Measurements from ENCODE around the gene NCR3LG1.

The NCR3LG1 gene

DNA sequence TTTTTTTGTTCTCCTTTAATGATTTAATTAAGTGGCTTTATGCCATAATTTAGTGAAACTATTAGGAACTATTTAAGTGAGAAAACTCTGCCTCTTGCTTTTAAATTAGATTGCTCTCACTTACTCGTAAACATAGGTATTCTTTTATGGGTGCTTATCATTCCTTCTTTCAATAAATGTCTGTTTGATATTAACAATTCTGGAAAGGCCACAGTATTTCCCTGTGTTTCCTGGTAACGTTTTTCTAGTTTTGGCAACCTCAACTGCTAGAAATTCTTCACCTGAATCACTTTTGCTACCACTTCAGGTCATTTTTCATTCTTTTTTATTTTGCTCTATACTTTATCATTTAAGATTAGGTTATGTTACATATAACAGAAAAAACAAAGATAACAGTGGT, 19.9 kb upstream of the NCR3LG1 start:
- H3K4me1 ChIP-seq (ENCODE audit: control insufficient read depth in 1 of 2, insufficient read depth in 1 of 2, low read depth in 1 of 2, low read length in 1 of 2): no peaks in the 10 kb centered on the region

DNA sequence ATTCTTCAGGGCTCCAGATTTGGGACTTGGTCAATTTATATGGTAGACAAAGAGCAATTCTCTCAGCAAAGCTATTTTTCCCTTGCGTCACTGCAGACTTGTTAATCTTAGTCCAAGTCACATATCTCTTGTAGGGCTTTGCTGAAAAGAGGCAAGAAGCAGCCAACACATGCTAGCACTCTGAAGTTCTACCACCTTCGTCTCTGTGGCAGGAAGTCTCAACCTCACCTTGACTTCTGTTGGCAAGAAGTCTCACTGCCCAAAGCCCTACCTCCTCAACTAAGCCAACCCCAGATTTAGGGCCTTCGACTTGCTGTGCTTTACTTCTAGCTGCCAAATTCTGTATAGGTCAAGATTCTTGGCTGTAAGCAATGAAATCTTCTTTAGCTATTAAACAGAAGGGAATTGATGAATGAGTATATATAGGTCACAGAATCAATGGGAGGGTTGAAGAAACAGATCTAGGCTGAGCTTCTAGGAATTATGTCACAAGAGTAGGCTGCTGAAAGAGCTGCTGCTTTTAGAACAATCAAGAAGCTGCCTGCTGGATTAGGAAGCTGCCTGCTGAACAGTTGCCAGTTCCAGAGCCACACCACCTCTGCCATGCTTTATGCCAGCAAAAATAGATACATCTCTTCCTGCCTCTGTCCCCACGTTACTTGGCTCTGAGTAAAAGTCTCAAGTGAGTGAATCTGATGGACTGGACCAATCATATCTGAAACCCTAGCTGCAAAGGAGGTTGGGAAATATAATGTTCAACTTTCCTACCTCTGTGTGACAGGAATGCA, 17.6 kb upstream of the NCR3LG1 start:
- TF ChIP-seq, protein P1, sequence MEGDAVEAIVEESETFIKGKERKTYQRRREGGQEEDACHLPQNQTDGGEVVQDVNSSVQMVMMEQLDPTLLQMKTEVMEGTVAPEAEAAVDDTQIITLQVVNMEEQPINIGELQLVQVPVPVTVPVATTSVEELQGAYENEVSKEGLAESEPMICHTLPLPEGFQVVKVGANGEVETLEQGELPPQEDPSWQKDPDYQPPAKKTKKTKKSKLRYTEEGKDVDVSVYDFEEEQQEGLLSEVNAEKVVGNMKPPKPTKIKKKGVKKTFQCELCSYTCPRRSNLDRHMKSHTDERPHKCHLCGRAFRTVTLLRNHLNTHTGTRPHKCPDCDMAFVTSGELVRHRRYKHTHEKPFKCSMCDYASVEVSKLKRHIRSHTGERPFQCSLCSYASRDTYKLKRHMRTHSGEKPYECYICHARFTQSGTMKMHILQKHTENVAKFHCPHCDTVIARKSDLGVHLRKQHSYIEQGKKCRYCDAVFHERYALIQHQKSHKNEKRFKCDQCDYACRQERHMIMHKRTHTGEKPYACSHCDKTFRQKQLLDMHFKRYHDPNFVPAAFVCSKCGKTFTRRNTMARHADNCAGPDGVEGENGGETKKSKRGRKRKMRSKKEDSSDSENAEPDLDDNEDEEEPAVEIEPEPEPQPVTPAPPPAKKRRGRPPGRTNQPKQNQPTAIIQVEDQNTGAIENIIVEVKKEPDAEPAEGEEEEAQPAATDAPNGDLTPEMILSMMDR (IDR thresholded peaks at IDR 0.05): no peak
- Histone ChIP-seq H3K9me3 (no peaks in the 10 kb centered on the region), H3K4me1 (ENCODE audit: control insufficient read depth in 1 of 2, insufficient read depth in 1 of 2, low read depth in 1 of 2, low read length in 1 of 2) (no peaks in the 10 kb centered on the region), H3K4me3 (ENCODE audit: low read depth in 1 of 2, low read length in 1 of 2) (no peak overlapping the region), H3K27ac (no peak overlapping the region), H3K36me3 (peaks cover 54% of the 10 kb centered on the region), H3K27me3 (no peaks in the 10 kb centered on the region)

More for the DNA sequence above, 19.9 kb upstream of the NCR3LG1 start:
- Histone ChIP-seq H3K9me3 (no peaks in the 10 kb centered on the region), H3K27me3 (no peaks in the 10 kb centered on the region), H3K4me3 (ENCODE audit: low read depth in 1 of 2, low read length in 1 of 2) (no peak overlapping the region), H3K36me3 (peaks cover 61% of the 10 kb centered on the region), H3K27ac (no peak overlapping the region)
- TF ChIP-seq, protein P1 (IDR thresholded peaks at IDR 0.05): no peak

DNA sequence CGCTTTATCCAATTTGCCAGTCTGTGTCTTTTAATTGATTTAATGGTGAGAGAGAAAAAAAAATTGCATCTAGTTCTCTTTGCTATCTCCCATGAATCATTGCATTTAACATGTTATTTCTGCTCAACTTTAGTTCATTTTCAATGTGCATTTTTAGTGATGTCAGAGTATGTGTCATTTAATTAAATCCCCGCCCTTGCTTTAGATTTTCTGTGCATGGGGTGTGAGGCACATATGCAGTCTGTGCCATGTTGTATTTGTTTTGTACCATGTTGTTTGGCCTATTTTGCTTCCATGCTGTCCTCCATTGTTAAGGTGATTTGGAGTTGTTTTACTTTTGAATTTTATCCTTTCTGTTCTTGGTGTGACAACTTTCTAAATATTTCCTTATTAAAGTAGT, 8.3 kb upstream of the NCR3LG1 start:
- Histone ChIP-seq H3K36me3 (peaks cover 4% of the 10 kb centered on the region), H3K27me3 (no peaks in the 10 kb centered on the region), H3K9me3 (no peaks in the 10 kb centered on the region), H3K4me1 (ENCODE audit: control insufficient read depth in 1 of 2, insufficient read depth in 1 of 2, low read depth in 1 of 2, low read length in 1 of 2) (no peaks in the 10 kb centered on the region), H3K27ac (no peak overlapping the region), H3K4me3 (ENCODE audit: low read depth in 1 of 2, low read length in 1 of 2) (no peak overlapping the region)
- TF ChIP-seq, protein P1 (IDR thresholded peaks at IDR 0.05): no peak

DNA sequence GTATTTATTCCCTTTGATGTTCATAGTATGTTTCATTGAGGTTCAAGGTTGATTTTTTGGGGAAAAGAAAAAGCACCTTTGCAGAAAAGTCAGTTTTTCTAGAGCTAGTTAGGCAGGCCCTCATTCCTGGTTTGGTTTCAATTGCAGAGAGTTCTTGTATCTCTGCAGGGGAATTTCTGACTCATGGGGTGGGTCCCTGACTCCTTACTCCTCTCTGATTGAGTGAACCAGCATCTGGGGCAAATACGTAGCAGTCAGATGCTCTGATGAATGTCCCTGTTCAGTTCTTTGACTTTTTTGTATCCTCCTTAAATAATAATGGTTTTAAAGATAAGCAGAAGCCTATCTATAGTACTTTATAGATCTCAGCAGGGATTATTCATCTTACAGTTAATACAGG, 7.7 kb upstream of the NCR3LG1 start:
- TF ChIP-seq, protein P1 (IDR thresholded peaks at IDR 0.05): no peak
- Histone ChIP-seq H3K36me3 (peaks cover 4% of the 10 kb centered on the region), H3K9me3 (no peaks in the 10 kb centered on the region), H3K27me3 (no peaks in the 10 kb centered on the region), H3K4me3 (ENCODE audit: low read depth in 1 of 2, low read length in 1 of 2) (no peak overlapping the region), H3K4me1 (ENCODE audit: control insufficient read depth in 1 of 2, insufficient read depth in 1 of 2, low read depth in 1 of 2, low read length in 1 of 2) (no peaks in the 10 kb centered on the region), H3K27ac (no peak overlapping the region)

DNA sequence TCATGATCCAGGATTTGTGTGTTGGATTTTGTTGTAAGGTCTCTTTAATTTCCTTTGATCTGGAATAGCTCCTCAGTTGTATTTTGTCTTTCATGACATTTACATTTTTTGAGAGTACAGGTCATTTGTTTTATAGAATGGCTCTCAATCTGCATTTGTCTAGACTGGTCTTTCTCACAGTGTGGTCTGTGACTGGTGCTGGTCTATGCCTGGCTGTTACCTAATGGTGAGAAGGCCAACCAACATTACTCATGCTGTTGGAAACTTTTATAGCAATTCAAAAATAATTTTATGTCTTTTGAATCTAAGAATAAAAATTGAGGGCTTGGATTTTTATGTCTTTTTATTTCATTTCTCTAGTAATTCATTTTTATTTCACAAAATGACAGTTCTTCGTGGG, 3.9 kb upstream of the NCR3LG1 start:
- H3K9me3 ChIP-seq: no peaks in the 10 kb centered on the region
- H3K27ac ChIP-seq: no peak overlapping the region
- H3K36me3 ChIP-seq: peaks cover 4% of the 10 kb centered on the region
- no peak overlapping the region for H3K4me3 ChIP-seq (ENCODE audit: low read depth in 1 of 2, low read length in 1 of 2)
- peaks cover 17% of the 10 kb centered on the region for H3K27me3 ChIP-seq
- TF ChIP-seq, protein P1 (IDR thresholded peaks at IDR 0.05): no peak
- H3K4me1 ChIP-seq (ENCODE audit: control insufficient read depth in 1 of 2, insufficient read depth in 1 of 2, low read depth in 1 of 2, low read length in 1 of 2): peaks cover 10 to 13% of the 10 kb centered on the region in 2 experiments

Measured in neutrophil (primary cell).